BLaER1 treated with 17β-estradiol and CSF1 and Interleukin-3, amounts not matched to agents 10 nM and 100 nM (cell line): ENCODE results near the gene RAX2.

ENCODE experiments used
- H3K27ac ChIP-seq, 11 experiments: shearing (Covaris generic); formaldehyde crosslinking; 2 replicates each; pipeline ENCODE4 v1.8.1; 2022
- H3K27me3 ChIP-seq, 11 experiments: shearing (Covaris generic); formaldehyde crosslinking; 2 replicates each; pipeline ENCODE4 v1.8.1; 2022
- H3K36me3 ChIP-seq, 11 experiments: shearing (Covaris generic); formaldehyde crosslinking; 2 replicates each; pipeline ENCODE4 v1.8.1; 2022
- H3K4me1 ChIP-seq, 10 experiments: shearing (Covaris generic); formaldehyde crosslinking; 2 replicates each; pipeline ENCODE4 v1.8.1; 2022
- H3K4me2 ChIP-seq, 11 experiments: shearing (Covaris generic); formaldehyde crosslinking; 2 replicates each; pipeline ENCODE4 v1.8.1; 2022
- H3K4me3 ChIP-seq, 10 experiments: shearing (Covaris generic); formaldehyde crosslinking; 2 replicates each; pipeline ENCODE4 v1.8.1; 2022
- H3K9ac ChIP-seq, 11 experiments: shearing (Covaris generic); formaldehyde crosslinking; 2 replicates each; pipeline ENCODE4 v1.8.1; 2022
- H3K9me3 ChIP-seq, 11 experiments: shearing (Covaris generic); formaldehyde crosslinking; replicated peaks in 1 of 11; 2 replicates each; pipeline ENCODE4 v1.8.1; 2022
- H4K20me1 ChIP-seq, 11 experiments: shearing (Covaris generic); formaldehyde crosslinking; 2 replicates each; pipeline ENCODE4 v1.8.1; 2022
- Cebpa-rat ChIP-seq, 11 experiments: shearing (Covaris generic); IDR thresholded peaks; 2 replicates each; pipeline ENCODE4 v1.8.1; 2022

Gene RAX2

GRCh38 chr19:3751236-3751635, 20.8 kb downstream of the RAX2 start:
- Histone ChIP-seq H3K36me3 (peaks cover 38 to 58% (median 46%) of the 10 kb centered on the region in 11 experiments; a peak in 21 of 22 replicates), H3K4me3 (no peak overlapping the region), H3K27ac (no peak overlapping the region), H3K4me1 (peaks cover 9 to 32% (median 30%) of the 10 kb centered on the region in 10 experiments; a peak in 18 of 20 replicates), H4K20me1 (peaks cover 0 to 6% (median 0%) of the 10 kb centered on the region in 11 experiments; a peak in 3 of 22 replicates), H3K9me3 (no peaks in the 10 kb centered on the region), H3K4me2 (no peak overlapping the region), H3K27me3 (no peaks in the 10 kb centered on the region), H3K9ac (no peak overlapping the region)
- no peak for TF ChIP-seq Cebpa-rat (IDR thresholded peaks at IDR 0.05)

GRCh38 chr19:3750211-3750610, 21.8 kb downstream of the RAX2 start:
- TF ChIP-seq Cebpa-rat (IDR thresholded peaks at IDR 0.05) = no peak
- no peak overlapping the region for H3K4me3 ChIP-seq
- no peaks in the 10 kb centered on the region for H3K9me3 ChIP-seq
- H3K4me1 ChIP-seq = peaks cover 8 to 22% (median 20%) of the 10 kb centered on the region in 10 experiments; a peak in 18 of 20 replicates
- H3K4me2 ChIP-seq = no peak overlapping the region
- peaks cover 38 to 57% (median 46%) of the 10 kb centered on the region in 11 experiments; a peak in 21 of 22 replicates for H3K36me3 ChIP-seq
- no peak overlapping the region for H3K9ac ChIP-seq
- no peak overlapping the region for H3K27ac ChIP-seq
- H3K27me3 ChIP-seq = no peaks in the 10 kb centered on the region
- H4K20me1 ChIP-seq = peaks cover 0 to 6% (median 0%) of the 10 kb centered on the region in 11 experiments; a peak in 2 of 22 replicates

- Histone ChIP-seq H3K9ac (no peak overlapping the region), H3K27ac (no peak overlapping the region), H3K9me3 (no peaks in the 10 kb centered on the region), H3K4me3 (no peak overlapping the region), H3K4me2 (no peak overlapping the region), H3K4me1 (peaks cover 0 to 9% (median 8%) of the 10 kb centered on the region in 10 experiments; a peak in 15 of 20 replicates), H4K20me1 (peaks cover 0 to 4% (median 0%) of the 10 kb centered on the region in 11 experiments; a peak in 2 of 22 replicates), H3K27me3 (no peaks in the 10 kb centered on the region), H3K36me3 (peaks cover 38 to 51% (median 46%) of the 10 kb centered on the region in 11 experiments; a peak in 21 of 22 replicates)
- TF ChIP-seq Cebpa-rat (IDR thresholded peaks at IDR 0.05) = no peak
Measured at GRCh38 chr19:3748965-3749364, 23.1 kb downstream of the RAX2 start.

GRCh38 chr19:3746371-3747056, 25.5 kb downstream of the RAX2 start:
- no peaks in the 10 kb centered on the region for H3K4me1 ChIP-seq
- H3K4me2 ChIP-seq = no peak overlapping the region

GRCh38 chr19:3745363-3746045, 26.5 kb downstream of the RAX2 start:
- Histone ChIP-seq H3K9ac (no peak overlapping the region), H3K4me2 (no peak overlapping the region), H3K27ac (no peak overlapping the region), H3K4me1 (no peaks in the 10 kb centered on the region), H3K27me3 (no peaks in the 10 kb centered on the region), H3K4me3 (no peak overlapping the region), H3K36me3 (peaks cover 6 to 16% (median 13%) of the 10 kb centered on the region in 11 experiments; a peak in 21 of 22 replicates), H4K20me1 (peaks cover 0 to 4% (median 0%) of the 10 kb centered on the region in 11 experiments; a peak in 1 of 22 replicates), H3K9me3 (0 out of 22 replicates have a peak, but pooled peaks cover 0 to 5% (median 0%) of the 10 kb centered on the region in 11 experiments)
- TF ChIP-seq Cebpa-rat (IDR thresholded peaks at IDR 0.05) = no peak

More at GRCh38 chr19:3746371-3747056, 25.5 kb downstream of the RAX2 start:
- no peak overlapping the region for H3K4me3 ChIP-seq
- peaks cover 16 to 27% (median 23%) of the 10 kb centered on the region in 11 experiments; a peak in 21 of 22 replicates for H3K36me3 ChIP-seq
- 0 out of 22 replicates have a peak, but pooled peaks cover 0 to 5% (median 0%) of the 10 kb centered on the region in 11 experiments for H3K9me3 ChIP-seq
- no peaks in the 10 kb centered on the region for H3K27me3 ChIP-seq
- H3K27ac ChIP-seq = no peak overlapping the region
- TF ChIP-seq Cebpa-rat (IDR thresholded peaks at IDR 0.05) = no peak
- peaks cover 0 to 4% (median 0%) of the 10 kb centered on the region in 11 experiments; a peak in 1 of 22 replicates for H4K20me1 ChIP-seq
- H3K9ac ChIP-seq = no peak overlapping the region

GRCh38 chr19:3743486-3743885, 28.5 kb downstream of the RAX2 start:
- H4K20me1 ChIP-seq = peaks cover 0 to 4% (median 0%) of the 10 kb centered on the region in 11 experiments; a peak in 1 of 22 replicates
- H3K9me3 ChIP-seq = 0 out of 22 replicates have a peak, but pooled peaks cover 0 to 5% (median 0%) of the 10 kb centered on the region in 11 experiments
- no peaks in the 10 kb centered on the region for H3K27me3 ChIP-seq
- H3K4me1 ChIP-seq = peaks cover 0 to 12% (median 0%) of the 10 kb centered on the region in 10 experiments; a peak in 3 of 20 replicates
- H3K27ac ChIP-seq = no peak overlapping the region
- H3K4me3 ChIP-seq = no peak overlapping the region
- TF ChIP-seq Cebpa-rat (IDR thresholded peaks at IDR 0.05) = no peak
- no peak overlapping the region for H3K4me2 ChIP-seq
- H3K9ac ChIP-seq = no peak overlapping the region
- no peaks in the 10 kb centered on the region for H3K36me3 ChIP-seq

GRCh38 chr19:3740431-3740830, 31.6 kb downstream of the RAX2 start:
- Histone ChIP-seq H3K4me3 (no peak overlapping the region), H3K36me3 (no peaks in the 10 kb centered on the region), H3K27me3 (no peaks in the 10 kb centered on the region), H3K27ac (no peak overlapping the region), H3K9me3 (0 out of 22 replicates have a peak, but pooled peaks cover 0 to 5% (median 0%) of the 10 kb centered on the region in 11 experiments), H4K20me1 (no peaks in the 10 kb centered on the region), H3K9ac (no peak overlapping the region), H3K4me2 (no peak overlapping the region), H3K4me1 (peaks cover 0 to 12% (median 0%) of the 10 kb centered on the region in 10 experiments; a peak in 3 of 20 replicates)
- TF ChIP-seq Cebpa-rat (IDR thresholded peaks at IDR 0.05) = no peak

- no peak overlapping the region for H3K9ac ChIP-seq
- no peak overlapping the region for H3K27ac ChIP-seq
- H3K4me3 ChIP-seq = no peak overlapping the region
- no peaks in the 10 kb centered on the region for H4K20me1 ChIP-seq
- TF ChIP-seq Cebpa-rat (IDR thresholded peaks at IDR 0.05) = no peak
- H3K27me3 ChIP-seq = no peaks in the 10 kb centered on the region
- 0 out of 22 replicates have a peak, but pooled peaks cover 0 to 5% (median 0%) of the 10 kb centered on the region in 11 experiments for H3K9me3 ChIP-seq
- H3K4me1 ChIP-seq = peaks cover 0 to 12% (median 2%) of the 10 kb centered on the region in 10 experiments; a peak in 5 of 20 replicates
- H3K36me3 ChIP-seq = no peaks in the 10 kb centered on the region
- H3K4me2 ChIP-seq = no peak overlapping the region
Measured at GRCh38 chr19:3738477-3739220, 33.4 kb downstream of the RAX2 start.
